HG02588 (cell line): ENCODE measurements around the gene ECHS1.
"Not testable (repeated sequence)": the region's sequence is repeated elsewhere in the genome, so short reads cannot be mapped to it uniquely, and the experiment has no call there.

Experiments
- ATAC-seq: cut with Tn5 transposase; IDR thresholded peaks from one replicate; pipeline ENCODE4 v1.9.1; 2021; ENCODE audit warnings: mild to moderate bottlenecking, moderate library complexity; ENCODE audit not compliant: unreplicated experiment

The ECHS1 gene

GRCh38 chr10:133400624-133401424 lies 27.7 kb upstream of the ECHS1 start:
- ATAC-seq: peak; percentile 65

- no peak for ATAC-seq
These were observed 26.0 kb upstream of the ECHS1 start for GRCh38 chr10:133399123-133399601.

DNA sequence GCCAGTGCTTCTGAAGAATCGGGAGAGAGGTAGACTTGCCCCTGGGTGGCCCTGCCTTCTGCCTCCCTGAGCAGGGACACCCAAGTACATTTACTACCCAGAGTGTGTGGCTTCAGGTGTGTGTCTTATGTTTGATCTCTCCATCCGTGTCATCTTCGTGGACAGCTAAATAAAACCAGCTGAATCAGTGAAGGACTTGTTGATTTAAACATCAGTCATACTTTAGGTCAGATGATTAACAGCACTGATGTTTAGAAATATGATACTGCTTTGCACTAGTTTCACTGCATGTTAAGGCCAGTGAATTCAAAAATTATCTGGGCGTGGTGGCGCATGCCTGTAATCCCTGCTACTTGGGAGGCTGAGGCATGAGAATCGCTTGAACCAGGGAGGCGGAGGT lies 24.8 kb upstream of the ECHS1 start:
- no peak for ATAC-seq

DNA sequence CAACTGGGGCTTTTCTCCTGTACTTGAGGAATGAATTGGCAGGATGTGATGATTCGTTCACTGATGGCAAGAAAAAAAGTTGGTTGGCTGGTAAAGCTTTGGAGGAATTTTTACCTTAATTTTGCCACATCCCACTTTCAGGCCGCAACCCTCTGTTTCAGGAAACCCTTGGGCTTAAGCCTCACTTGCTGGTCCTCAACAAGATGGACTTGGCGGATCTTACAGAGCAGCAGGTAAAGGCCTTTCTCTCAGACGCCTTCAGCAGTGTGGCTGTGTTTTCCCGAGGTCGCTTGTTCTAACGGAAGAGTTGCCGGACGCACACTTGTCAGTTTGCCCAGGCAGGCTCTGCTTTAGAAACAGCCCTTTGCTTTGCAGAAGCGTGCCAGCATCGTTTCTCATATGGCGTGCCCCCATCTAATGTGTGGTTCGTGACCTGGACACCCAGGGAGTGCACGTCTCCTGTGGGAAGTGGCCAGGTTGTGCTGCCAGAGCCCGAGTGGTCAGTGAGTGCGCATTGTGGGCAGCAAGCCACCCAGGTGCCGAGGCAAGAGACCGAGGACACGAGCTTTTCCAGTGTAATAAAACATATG lies 23.0 kb upstream of the ECHS1 start:
- no peak for ATAC-seq

DNA sequence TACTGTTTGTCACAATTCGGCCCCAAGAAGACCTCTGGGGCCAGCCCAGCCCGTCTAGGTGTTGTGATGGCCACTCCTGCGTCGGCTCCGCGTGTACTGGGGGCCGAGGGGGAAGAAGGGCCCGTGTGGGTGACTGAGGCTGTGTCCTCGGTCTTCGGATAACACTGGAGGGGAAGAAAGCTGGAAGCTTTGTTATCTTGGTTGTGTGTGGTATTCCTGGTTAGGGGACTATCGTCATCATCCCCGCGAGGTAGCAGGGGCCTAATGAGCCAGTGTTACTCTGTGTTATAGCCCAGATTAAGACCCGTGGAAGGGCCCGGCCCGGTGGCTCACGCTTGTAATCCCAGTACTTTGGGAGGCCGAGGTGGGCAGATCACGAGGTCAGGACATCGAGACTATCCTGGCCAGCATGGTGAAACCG lies 21.7 kb upstream of the ECHS1 start:
- no peak for ATAC-seq

- peak; percentile 68 for ATAC-seq
These were observed 21.0 kb upstream of the ECHS1 start, which contains the start of gene MTG1 for GRCh38 chr10:133394064-133394663. MTG1 (plus strand) TSS chr10:133394157; CDS start chr10:133394221, 64 bp downstream.

DNA sequence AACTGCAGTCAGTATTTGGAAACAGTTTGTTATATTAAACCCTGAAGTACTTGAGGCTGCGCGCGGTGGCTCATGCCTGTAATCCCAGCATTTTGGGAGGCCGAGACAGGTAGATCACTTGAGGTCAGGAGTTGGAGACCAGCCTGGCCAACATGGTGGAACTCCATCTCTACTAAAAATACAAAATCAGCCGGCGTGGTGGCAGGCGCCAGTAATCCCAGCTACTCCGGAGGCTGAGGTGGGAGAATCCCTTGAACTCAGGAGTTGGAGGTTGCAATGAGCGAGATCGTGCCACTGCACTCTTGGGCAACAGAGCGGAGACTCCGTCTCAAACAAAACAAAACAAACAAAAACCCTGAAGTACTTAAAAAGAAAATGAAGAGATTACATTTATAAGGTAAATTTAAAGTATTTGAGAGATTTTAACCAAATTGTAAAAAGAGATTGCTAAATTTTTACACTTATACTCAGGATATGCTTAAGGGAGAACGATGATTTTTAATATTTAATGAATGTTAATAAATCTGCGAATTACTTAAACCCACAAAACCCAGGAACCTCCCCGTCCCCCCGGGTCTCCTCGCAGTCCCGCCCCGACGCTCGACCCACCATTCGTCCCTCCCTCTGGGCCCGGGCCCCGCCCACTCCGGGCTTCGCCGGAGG lies 20.4 kb upstream of the ECHS1 start:
- ATAC-seq: no peak

DNA sequence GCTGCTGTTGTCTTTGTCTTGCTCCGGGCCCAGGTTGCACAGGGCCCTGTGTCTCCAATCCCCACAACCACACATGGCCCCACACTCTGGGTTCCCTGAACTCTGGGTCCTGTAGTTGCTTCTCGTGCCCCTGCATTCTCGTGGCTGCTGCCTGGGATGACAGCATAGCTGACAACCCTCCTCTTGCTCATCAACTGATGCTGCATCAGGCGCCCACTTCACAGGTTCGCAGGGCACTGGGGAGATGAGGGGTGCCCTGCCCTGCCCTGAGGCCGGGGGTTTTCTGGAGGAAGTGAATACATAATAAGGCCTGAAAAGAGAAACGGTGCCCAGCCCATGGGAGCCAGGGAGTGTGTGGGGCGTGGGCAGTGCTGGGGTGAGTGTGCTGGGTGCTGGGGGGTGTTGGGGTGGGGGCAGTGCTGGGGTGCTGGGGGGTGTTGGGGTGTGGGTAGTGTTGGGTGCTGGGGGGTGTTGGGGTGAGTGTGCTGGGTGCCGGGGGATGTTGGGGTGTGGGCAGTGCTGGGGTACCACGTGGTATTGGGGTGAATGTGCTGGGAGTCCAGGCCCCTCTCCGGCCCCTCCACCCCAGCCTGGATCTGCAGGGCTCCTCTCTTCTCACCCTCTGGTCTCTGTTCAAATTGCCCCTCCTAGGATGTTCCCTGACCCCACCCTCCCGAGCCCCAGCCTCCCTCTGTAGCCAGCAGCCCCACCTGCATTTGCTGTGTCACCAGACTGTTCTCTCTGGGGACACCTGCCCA lies 18.8 kb upstream of the ECHS1 start:
- ATAC-seq: no peak

- no peak for ATAC-seq
These were observed 18.1 kb upstream of the ECHS1 start for GRCh38 chr10:133391249-133391635.

- ATAC-seq: no peak
These were observed 17.6 kb upstream of the ECHS1 start for GRCh38 chr10:133390597-133391248.

DNA sequence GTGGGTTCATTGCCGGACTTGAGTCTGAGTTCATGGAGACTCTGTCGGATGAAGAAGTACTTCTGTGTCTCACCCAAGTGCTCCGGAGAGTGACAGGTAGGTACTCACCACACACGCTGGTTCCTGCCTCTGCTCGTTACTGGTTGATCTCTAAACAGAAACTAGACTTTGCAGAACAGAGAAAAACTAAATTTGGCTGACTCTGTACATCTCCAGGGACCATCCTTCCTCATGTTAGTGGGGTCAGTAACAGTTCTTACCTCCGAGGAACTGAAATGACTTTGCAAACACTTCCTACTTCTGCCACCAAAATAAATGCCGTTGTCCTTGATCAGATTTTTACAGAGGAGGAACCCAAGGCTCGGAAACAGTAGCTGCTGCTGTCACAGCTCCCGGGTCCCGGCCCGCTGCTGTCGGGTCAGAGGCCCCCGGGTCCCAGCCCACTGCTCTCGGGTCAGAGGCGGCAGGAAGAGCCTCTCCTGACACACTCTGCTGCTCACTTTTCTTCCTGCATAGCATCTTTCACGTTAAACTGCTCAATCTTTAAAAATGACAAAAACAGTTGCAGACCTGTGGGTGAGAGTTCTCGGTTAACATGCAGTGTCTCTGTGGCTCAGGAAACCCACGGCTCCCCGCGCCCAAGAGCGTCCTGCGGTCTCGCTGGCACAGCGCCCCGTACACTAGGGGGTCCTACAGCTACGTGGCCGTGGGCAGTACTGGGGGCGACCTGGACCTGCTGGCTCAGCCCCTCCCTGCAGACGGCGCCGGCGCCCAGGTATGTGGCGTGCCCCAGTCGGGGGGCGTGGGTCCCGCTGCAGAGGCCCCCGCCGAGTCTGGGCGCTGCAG lies 16.0 kb upstream of the ECHS1 start:
- ATAC-seq: peak; percentile 79

DNA sequence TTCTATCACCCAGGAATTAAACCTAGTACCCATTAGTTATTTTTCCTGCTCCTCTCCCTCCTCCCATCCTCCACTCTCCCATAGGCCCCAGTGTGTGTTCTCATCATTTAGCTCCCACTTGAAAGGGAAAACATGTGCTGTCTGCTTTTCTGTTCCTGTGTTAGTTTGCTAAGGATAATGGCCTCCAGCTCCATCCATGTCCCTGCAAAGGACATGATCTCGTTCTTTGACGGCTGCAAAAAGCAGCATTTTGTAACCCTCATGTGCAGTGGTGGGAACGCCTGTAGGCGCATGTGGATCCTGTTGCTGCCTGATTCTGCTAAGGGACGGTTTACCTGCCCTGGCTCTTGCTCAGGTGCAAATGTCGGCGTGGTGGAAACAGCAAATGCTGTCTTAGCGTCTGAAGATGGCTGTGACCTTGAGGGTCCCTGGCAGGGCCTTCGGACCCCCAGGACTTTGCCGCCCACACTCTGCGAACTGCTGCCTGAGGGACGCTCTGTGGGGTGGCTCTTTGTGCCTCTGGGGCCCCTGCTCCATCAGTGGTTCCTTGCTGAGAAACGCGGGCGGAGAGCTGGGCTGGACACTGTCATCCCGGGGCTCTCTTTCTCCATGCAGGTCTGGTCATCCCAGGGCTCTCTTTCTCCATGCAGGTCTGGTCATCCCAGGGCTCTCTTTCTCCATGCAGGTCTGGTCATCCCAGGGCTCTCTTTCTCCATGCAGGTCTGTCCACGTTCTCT lies 15.2 kb upstream of the ECHS1 start:
- no peak for ATAC-seq

DNA sequence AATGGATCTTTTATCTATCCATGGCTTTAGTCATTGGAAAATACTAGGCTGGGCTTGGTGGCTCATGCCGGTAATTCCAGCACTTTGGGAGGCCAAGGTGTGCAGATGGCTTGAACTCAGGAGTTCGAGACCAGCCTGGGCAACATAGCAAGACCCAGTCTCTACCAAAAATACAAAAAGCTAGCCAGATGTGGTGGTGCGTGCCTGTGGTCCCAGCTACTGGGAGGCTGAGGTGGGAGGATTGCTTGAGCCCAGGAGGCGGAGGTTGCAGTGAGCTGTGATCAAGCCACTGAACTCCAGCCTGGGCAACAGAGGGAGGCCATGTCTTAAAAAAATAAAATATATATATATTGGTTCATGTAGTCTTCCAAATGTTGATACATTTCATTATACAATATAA lies 13.8 kb upstream of the ECHS1 start:
- not testable (repeated sequence) for ATAC-seq

GRCh38 chr10:133385214-133385613 lies 12.1 kb upstream of the ECHS1 start:
- ATAC-seq: no peak

DNA sequence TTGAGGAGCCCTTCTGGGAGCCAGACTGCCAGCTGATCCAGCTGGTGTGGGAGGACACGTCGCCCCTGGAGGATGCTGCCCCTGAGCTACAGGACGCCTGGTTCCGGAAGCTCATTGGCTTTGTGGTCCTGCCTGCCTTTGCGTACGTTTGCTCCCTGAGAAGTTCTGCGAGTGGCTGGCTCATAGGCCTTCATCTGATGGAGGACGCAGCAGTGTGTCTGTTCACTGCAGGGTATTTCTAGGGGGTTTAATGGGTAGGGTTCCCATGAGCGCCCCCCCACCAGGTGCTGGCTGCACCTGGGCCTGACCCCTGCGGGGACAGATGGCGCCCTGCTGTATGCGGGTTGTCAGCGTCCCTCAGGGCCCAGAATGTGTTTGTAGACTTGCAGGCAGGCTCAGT lies 10.9 kb upstream of the ECHS1 start:
- no peak for ATAC-seq

GRCh38 chr10:133383551-133383950 lies 10.4 kb upstream of the ECHS1 start:
- no peak for ATAC-seq

DNA sequence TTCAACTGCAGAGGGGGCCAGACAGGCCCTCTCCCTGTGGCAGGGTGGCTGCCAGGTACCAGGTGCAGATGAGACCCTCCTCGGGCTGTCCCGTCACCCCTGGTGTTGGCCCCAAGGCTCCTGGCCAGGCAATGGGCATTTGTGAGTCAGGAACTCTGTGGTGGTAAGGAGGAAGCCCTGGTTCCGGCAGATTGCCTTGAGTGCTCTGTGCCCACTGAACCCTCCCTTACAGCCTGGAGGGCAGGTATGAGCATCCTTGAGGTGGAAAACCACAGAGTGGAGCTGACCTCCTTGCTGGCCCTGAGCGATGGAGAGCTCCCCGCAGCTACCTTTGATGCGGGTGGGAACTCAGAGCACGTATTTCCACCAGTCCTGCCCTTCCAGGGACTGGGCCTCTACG lies 7.9 kb upstream of the ECHS1 start:
- ATAC-seq: no peak

DNA sequence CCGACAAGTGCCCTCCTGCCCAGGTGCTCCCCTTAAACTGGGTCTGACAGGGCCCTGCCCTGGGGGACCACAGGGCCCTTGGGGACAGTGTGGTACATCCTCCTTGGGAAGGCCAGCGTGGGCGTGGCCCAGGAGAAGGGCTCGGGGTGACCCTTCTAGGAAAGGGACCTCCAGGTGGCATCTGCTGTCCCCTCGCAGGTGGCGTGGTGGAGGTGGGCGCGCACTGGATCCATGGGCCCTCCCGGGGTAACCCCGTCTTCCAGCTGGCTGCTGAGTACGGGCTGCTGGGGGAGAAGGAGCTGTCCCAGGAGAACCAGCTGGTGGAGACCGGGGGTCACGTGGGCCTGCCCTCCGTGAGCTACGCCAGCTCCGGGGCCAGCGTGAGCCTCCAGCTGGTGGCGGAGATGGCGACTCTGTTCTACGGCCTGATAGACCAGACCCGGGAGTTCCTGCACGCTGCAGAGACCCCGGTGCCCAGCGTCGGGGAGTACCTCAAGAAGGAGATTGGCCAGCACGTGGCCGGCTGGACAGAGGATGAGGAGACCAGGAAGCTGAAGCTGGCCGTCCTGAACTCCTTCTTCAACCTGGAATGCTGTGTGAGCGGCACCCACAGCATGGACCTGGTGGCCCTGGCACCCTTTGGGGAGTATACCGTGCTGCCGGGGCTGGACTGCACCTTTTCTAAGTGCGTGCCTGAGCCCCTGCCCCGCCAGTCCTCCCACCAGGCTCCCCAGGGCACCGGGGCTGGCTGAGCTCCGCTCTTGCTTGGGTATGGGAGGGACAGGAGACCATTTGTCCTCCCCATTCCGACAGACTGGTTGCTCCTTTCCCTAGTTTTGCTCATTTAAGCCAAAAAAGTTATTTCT lies 6.9 kb upstream of the ECHS1 start:
- peak; percentile 1 for ATAC-seq
